ENCODE data around the gene POLD3.

The POLD3 gene

GRCh38 chr11:74611369-74611861 lies 19.0 kb downstream of the POLD3 start:
- Histone ChIP-seq H3K79me2 (ENCODE audit: insufficient read depth, low read length) (no peaks in the 10 kb centered on the region; the same call in 1 of the 2 replicates), H3K36me3 (ENCODE audit: insufficient read depth, low read length) (peaks cover 67% of the 10 kb centered on the region), H3K4me2 (ENCODE audit: insufficient read depth, low read length) (no peak overlapping the region), H3K9me3 (ENCODE audit: insufficient read depth, low read length, severe bottlenecking) (no peaks in the 10 kb centered on the region), H3K27ac (ENCODE audit: low read length) (no peak overlapping the region), H4K20me1 (ENCODE audit: insufficient read depth, low read length) (0 out of 2 replicates have a peak, but pooled peaks cover 3% of the 10 kb centered on the region), H2AFZ (ENCODE audit: low read depth, low read length) (no peak overlapping the region), H3K27me3 (ENCODE audit: insufficient read depth, low read length, poor library complexity) (no peaks in the 10 kb centered on the region), H3K9ac (ENCODE audit: low read depth, low read length) (no peak overlapping the region), H3K4me3 (ENCODE audit: low read depth in 1 of 2, low read length in 2 of 2) (no peak overlapping the region), H3K4me1 (ENCODE audit: insufficient read depth, low read length) (no peaks in the 10 kb centered on the region)
- no peak for ATAC-seq (ENCODE audit: insufficient read depth, low read depth)
- TF ChIP-seq EZH2 (IDR thresholded peaks at IDR 0.05; ENCODE audit: borderline replicate concordance, low read depth, low read length, severe bottlenecking) (no peak), CTCF (IDR thresholded peaks at IDR 0.05; ENCODE audit: borderline replicate concordance, extremely low read depth, low read length, poor library complexity, severe bottlenecking) (peak; percentile 52)
- DNase-seq = no peak

- no peaks in the 10 kb centered on the region for H3K4me1 ChIP-seq (ENCODE audit: insufficient read depth, low read length)
- H3K36me3 ChIP-seq (ENCODE audit: insufficient read depth, low read length) = peaks cover 76% of the 10 kb centered on the region
- DNase-seq (no peak), ATAC-seq (ENCODE audit: insufficient read depth, low read depth) (no peak)
- H2AFZ ChIP-seq (ENCODE audit: low read depth, low read length) = no peak overlapping the region
- H3K4me2 ChIP-seq (ENCODE audit: insufficient read depth, low read length) = no peak overlapping the region
- no peaks in the 10 kb centered on the region for H3K9me3 ChIP-seq (ENCODE audit: insufficient read depth, low read length, severe bottlenecking)
- 0 out of 2 replicates have a peak, but pooled peaks cover 3% of the 10 kb centered on the region for H4K20me1 ChIP-seq (ENCODE audit: insufficient read depth, low read length)
- H3K27ac ChIP-seq (ENCODE audit: low read length) = no peak overlapping the region
- no peak for TF ChIP-seq CTCF (IDR thresholded peaks at IDR 0.05; ENCODE audit: borderline replicate concordance, extremely low read depth, low read length, poor library complexity, severe bottlenecking)
- no peak for TF ChIP-seq EZH2 (IDR thresholded peaks at IDR 0.05; ENCODE audit: borderline replicate concordance, low read depth, low read length, severe bottlenecking)
- no peaks in the 10 kb centered on the region; the same call in 1 of the 2 replicates for H3K79me2 ChIP-seq (ENCODE audit: insufficient read depth, low read length)
- no peaks in the 10 kb centered on the region for H3K27me3 ChIP-seq (ENCODE audit: insufficient read depth, low read length, poor library complexity)
- no peak overlapping the region for H3K4me3 ChIP-seq (ENCODE audit: low read depth in 1 of 2, low read length in 2 of 2)
- no peak overlapping the region for H3K9ac ChIP-seq (ENCODE audit: low read depth, low read length)
These were observed 20.5 kb downstream of the POLD3 start for GRCh38 chr11:74612877-74613276.

GRCh38 chr11:74615311-74615710 lies 22.9 kb downstream of the POLD3 start:
- Histone ChIP-seq H2AFZ (ENCODE audit: low read depth, low read length) (no peak overlapping the region), H3K27me3 (ENCODE audit: insufficient read depth, low read length, poor library complexity) (no peaks in the 10 kb centered on the region), H3K36me3 (ENCODE audit: insufficient read depth, low read length) (peaks cover 87% of the 10 kb centered on the region), H4K20me1 (ENCODE audit: insufficient read depth, low read length) (0 out of 2 replicates have a peak, but pooled peaks cover 3% of the 10 kb centered on the region), H3K4me2 (ENCODE audit: insufficient read depth, low read length) (no peak overlapping the region), H3K4me1 (ENCODE audit: insufficient read depth, low read length) (no peaks in the 10 kb centered on the region), H3K9me3 (ENCODE audit: insufficient read depth, low read length, severe bottlenecking) (no peaks in the 10 kb centered on the region), H3K4me3 (ENCODE audit: low read depth in 1 of 2, low read length in 2 of 2) (no peak overlapping the region), H3K9ac (ENCODE audit: low read depth, low read length) (no peak overlapping the region), H3K79me2 (ENCODE audit: insufficient read depth, low read length) (no peaks in the 10 kb centered on the region; the same call in 1 of the 2 replicates), H3K27ac (ENCODE audit: low read length) (no peak overlapping the region)
- ATAC-seq (ENCODE audit: insufficient read depth, low read depth) = no peak
- no peak for DNase-seq
- TF ChIP-seq EZH2 (IDR thresholded peaks at IDR 0.05; ENCODE audit: borderline replicate concordance, low read depth, low read length, severe bottlenecking) (no peak), CTCF (IDR thresholded peaks at IDR 0.05; ENCODE audit: borderline replicate concordance, extremely low read depth, low read length, poor library complexity, severe bottlenecking) (no peak)

Measured in DND-41 (cell line).